Activated CD8-positive, alpha-beta memory T cell treated with anti-CD3 and anti-CD28 coated beads, Interleukin-2, amount 10 ng/mL, durations not matched to agents 7 days and 5 days (primary cell): ENCODE measurements around the gene ARL13B. TPM values are rescaled to one million over a fixed set of nuclear protein-coding genes. Genes with fewer than 3 reads are reported as not detected.

Experiments
- ATAC-seq: fragments of 150-1000 bp; cut with Tn5 transposase; one replicate; pipeline ENCODE4 v1.10.0; 2021; ENCODE audit warnings: moderate library complexity
- CTCF ChIA-PET: fragments of 350-600 bp; sonication (Branson Sonifier 250); formaldehyde crosslinking; loops from one replicate; lab custom pipeline; 2021; ENCODE audit warnings: antibody characterized with exemption; lab: Charles Lee
- DNase-seq: peaks from one replicate; pipeline ENCODE4 v3.0.0-alpha.2; 2020
- H3K27ac Mint-ChIP-seq: one replicate; pipeline ENCODE4 v1.8.0; 2021; ENCODE audit warnings: mild to moderate bottlenecking, mixed read lengths
- H3K27me3 Mint-ChIP-seq: one replicate; pipeline ENCODE4 v1.8.0; 2021; ENCODE audit warnings: mixed read lengths
- H3K36me3 Mint-ChIP-seq: one replicate; pipeline ENCODE4 v1.8.0; 2021; ENCODE audit warnings: mild to moderate bottlenecking, mixed read lengths
- H3K4me1 Mint-ChIP-seq: one replicate; pipeline ENCODE4 v1.8.0; 2021; ENCODE audit warnings: mixed read lengths
- H3K4me3 Mint-ChIP-seq: one replicate; pipeline ENCODE4 v1.8.0; 2021; ENCODE audit warnings: mild to moderate bottlenecking, moderate library complexity, mixed read lengths
- H3K9me3 Mint-ChIP-seq: one replicate; pipeline ENCODE4 v1.8.0; 2022; ENCODE audit warnings: low read depth, mixed read lengths
- total RNA-seq, 2 experiments: library from RNA; stranded (reverse); gene quantifications; one replicate each; pipeline ENCODE4 v1.2.3, GENCODE V29; 2021

Gene ARL13B
- total RNA-seq, 2 experiments from 2014 or later = 13.8 to 15.6 TPM

DNA sequence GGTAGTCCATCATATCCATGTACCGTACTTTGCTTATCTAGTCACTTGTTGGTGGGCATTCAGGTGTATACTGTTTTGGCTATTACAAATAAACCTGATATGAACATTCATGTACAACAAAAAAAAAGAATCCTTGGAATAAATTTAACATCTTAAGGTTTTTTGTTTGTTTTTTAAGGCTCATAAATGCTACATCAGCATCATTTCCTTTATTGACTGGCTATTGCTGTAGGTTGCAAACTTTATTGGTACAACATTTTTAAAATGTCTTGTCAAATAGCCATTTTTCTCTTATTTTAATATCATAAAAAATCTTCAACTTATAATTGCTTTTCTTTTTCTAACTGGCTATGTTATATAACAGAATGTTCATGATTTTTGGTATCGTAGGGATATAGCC is 66.6 kb downstream of the ARL13B start:
- ATAC-seq (no peak), DNase-seq (no peak)
- CTCF ChIA-PET = no interaction called here
- Mint-ChIP-seq H3K4me1 (no peaks in the 10 kb centered on the region), H3K4me3 (no peak overlapping the region), H3K27ac (no peak overlapping the region), H3K36me3 (peaks cover 21% of the 10 kb centered on the region), H3K9me3 (no peaks in the 10 kb centered on the region), H3K27me3 (no peaks in the 10 kb centered on the region)

DNA sequence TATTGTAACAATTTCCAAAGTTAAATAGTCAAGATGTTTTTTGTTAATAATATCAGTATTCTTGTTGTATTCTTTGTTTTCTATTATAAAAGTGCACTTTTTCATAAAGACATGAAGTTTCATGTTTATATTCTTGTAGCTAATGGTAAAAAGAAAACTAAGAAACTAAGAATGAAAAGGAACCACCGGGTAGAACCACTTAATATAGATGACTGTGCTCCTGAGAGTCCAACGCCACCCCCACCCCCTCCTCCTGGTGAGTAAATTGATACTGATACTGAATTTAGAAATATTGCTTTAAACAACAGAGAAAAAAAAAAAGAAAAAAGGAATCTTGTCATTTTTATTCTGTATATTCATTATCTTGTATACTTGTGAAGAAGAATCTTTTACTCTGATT is 69.3 kb downstream of the ARL13B start:
- H3K4me1 Mint-ChIP-seq = no peaks in the 10 kb centered on the region
- no peak overlapping the region for H3K27ac Mint-ChIP-seq
- no peak for DNase-seq
- H3K4me3 Mint-ChIP-seq = no peak overlapping the region
- CTCF ChIA-PET = no interaction called here
- no peaks in the 10 kb centered on the region for H3K27me3 Mint-ChIP-seq
- no peak for ATAC-seq
- no peaks in the 10 kb centered on the region for H3K9me3 Mint-ChIP-seq
- peaks cover 10% of the 10 kb centered on the region for H3K36me3 Mint-ChIP-seq

DNA sequence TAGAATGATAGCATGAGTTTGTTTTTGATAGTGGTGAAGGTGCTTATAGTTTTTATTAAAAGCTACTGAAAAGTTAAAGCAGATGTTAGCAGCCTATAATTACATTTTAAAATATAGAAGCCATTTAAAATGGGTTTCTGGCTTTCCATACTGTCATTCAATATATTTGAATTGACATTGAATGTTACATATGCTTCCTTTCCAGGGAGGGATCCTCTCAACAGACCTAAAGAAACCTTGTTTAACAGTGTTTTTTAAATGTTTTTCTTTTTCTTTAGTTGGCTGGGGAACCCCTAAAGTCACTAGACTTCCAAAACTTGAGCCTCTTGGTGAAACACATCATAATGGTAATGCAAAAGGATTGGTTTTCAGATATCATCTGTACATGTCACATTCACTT is 70.6 kb downstream of the ARL13B start:
- H3K27me3 Mint-ChIP-seq = no peaks in the 10 kb centered on the region
- no peak overlapping the region for H3K4me3 Mint-ChIP-seq
- ATAC-seq (no peak), DNase-seq (no peak)
- no peaks in the 10 kb centered on the region for H3K9me3 Mint-ChIP-seq
- CTCF ChIA-PET = interaction anchor here (1.0 to 1.3 kb wide), 3 partner anchors 9 to 15 kb away, joined by 3 read pairs; partner anchors contain the start of gene DHFR2
- H3K36me3 Mint-ChIP-seq = peaks cover 2% of the 10 kb centered on the region
- no peak overlapping the region for H3K27ac Mint-ChIP-seq
- no peaks in the 10 kb centered on the region for H3K4me1 Mint-ChIP-seq

DNA sequence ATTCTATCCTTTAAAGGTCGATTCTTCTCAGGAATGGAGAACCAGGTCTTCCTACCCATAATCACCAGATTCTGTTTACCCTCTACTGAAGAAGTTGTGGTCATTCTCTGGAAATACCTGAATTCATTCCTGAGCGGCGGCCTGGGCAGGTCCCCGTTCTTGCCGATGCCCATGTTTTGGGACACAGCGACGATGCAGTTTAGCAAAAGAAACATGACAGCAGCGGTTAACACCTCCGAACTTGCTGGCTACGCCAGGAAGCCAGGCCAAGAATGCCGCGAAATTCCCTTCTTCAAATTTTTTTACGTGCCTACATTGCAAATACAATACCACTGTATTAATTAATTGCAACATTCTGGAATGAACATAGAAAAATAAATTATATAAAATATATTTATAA is 81.3 kb downstream of the ARL13B start:
- Mint-ChIP-seq H3K27me3 (no peaks in the 10 kb centered on the region), H3K4me1 (peaks cover 36% of the 10 kb centered on the region), H3K9me3 (no peaks in the 10 kb centered on the region), H3K27ac (no peak overlapping the region), H3K36me3 (peaks cover 41% of the 10 kb centered on the region), H3K4me3 (no peak overlapping the region)
- ATAC-seq = no peak
- CTCF ChIA-PET = interaction anchor here (1.6 kb wide), 1 partner anchor 11 kb away, joined by 3 read pairs; no protein-coding TSS in a partner anchor
- no peak for DNase-seq

DNA sequence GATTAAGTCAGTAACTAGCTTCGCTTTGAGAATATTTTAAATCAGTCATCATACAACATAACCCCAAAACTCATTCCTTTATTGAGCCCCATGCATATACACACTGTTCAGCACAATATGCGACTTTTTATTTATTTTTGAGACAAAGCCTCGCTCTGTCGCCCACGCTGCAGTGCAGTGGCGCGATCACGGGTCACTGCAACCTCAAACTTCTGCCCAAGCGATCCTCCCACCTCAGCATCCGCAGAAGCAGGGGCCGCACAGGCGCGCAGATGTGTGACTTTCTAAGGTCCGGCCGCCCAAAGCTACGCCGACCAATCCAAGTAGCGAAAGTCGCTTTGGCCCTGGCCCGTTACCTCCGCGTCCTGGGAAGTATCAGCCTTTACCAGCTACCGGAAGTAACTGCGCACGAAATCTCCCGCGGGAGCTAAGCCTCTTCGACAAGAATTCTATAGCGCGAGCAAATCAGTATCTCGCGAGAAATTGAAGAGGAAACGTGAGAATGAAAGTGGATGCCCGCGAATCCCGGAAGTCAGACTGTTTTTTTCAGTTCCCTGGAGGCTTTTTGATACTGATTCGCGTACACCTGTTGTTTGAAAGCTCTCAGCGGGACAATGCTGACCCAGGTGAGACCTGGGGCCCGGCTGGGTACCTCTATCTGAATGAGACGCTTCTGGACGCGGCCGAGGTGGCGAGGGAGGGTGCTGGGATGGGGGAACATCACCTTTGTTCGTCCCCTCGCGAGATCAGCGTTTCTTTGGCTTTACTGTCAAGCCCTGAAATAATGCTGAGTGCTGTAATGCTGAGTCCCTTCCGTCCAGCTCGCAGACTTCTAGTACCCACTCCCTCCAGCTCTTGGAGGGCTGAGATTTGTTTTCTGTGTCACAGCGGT is 82.8 kb downstream of the ARL13B start, which contains the start of the genes DHFR2 and NSUN3:
DHFR2 (minus strand) TSS at position 404 of the 892 bp plus-strand sequence. CDS start 1,405 bp downstream, outside the sequence.
NSUN3 (plus strand) TSS at position 549 of the 892 bp plus-strand sequence; CDS start at position 615, 66 bp downstream.
- H3K4me1 Mint-ChIP-seq = peaks cover 44% of the 10 kb centered on the region
- H3K9me3 Mint-ChIP-seq = peaks cover 6% of the 10 kb centered on the region
- peak; percentile 90 for ATAC-seq
- H3K27me3 Mint-ChIP-seq = no peaks in the 10 kb centered on the region
- peaks cover 55% of the 10 kb centered on the region for H3K36me3 Mint-ChIP-seq
- DNase-seq = peak; percentile 92
- peak within 1 kb of the TSS; percentile 100 for H3K27ac Mint-ChIP-seq
- CTCF ChIA-PET = interaction anchor here (0.6 to 2.8 kb wide), 10 partner anchors 9 to 89 kb away, joined by 3 to 15 read pairs (median 4); partner anchors contain the start of genes ARL13B and PROS1
- H3K4me3 Mint-ChIP-seq = peak within 1 kb of the TSS; percentile 97

DNA sequence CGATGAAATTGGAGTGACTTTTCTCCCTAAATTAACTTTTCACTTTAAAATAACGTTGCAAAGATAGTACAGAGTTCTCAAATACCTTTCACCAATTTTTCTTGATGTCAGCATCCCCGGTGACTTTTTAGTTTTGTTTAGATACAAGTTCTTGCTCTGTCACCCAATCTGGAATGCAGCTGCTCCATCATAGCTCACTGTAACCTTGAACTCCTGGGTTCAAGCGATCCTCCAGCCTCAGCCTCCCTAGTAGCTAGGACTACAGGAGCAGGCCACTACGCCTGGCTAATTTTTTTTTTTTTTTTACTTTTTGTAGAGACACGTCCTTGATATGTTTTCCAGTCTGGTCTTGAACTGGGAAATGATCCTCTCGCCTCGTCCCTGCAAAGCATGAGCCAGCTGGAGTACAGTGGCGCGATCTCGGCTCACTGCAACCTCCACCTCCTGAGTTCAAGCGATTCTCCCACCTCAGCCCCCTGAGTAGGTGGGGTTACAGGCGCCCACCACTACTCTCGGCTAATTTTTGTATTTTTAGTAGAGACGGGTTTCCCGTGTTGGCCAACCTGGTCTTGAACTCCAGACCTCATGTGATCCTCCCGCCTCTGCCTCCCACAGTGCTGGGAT is 83.7 kb downstream of the ARL13B start:
- ATAC-seq = no peak
- Mint-ChIP-seq H3K27me3 (no peaks in the 10 kb centered on the region), H3K9me3 (peaks cover 8% of the 10 kb centered on the region), H3K4me3 (peak overlapping the region; percentile 97), H3K36me3 (peaks cover 58% of the 10 kb centered on the region), H3K4me1 (peaks cover 43% of the 10 kb centered on the region), H3K27ac (peak overlapping the region; percentile 100)
- CTCF ChIA-PET = interaction anchor here (0.9 to 2.8 kb wide), 7 partner anchors 8 to 90 kb away, joined by 3 to 15 read pairs (median 3); partner anchors contain the start of genes ARL13B, PROS1 and STX19
- DNase-seq = no peak

DNA sequence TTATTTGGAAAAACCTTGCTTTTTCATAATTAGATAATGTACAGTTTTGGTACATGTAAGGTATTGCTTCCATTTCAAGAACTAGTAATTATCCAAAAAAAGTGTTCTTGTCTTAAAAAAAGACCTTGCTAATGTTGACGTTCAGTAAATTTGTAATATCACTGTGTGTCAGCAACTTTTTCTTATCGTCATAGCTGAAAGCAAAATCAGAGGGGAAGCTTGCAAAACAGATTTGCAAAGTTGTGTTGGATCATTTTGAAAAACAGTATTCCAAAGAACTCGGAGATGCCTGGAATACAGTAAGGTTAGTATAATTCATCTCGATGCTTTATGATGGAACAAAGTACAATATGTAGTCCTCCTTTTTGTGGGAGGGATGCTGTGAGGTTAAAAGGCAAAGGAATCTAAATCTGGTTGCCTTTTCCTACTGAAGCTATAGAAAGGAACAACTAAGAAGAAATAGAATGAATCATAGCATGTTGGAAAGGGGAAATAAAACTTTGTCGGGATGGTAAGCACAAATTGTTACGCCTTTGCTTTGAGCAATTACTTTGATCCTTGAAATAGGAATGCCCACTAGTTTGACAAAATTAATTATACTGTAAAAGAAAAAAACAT is 84.4 kb downstream of the ARL13B start:
- peaks cover 50% of the 10 kb centered on the region for H3K4me1 Mint-ChIP-seq
- peak overlapping the region; percentile 97 for H3K4me3 Mint-ChIP-seq
- H3K9me3 Mint-ChIP-seq = peaks cover 8% of the 10 kb centered on the region
- peak overlapping the region; percentile 100 for H3K27ac Mint-ChIP-seq
- peaks cover 55% of the 10 kb centered on the region for H3K36me3 Mint-ChIP-seq
- no peak for DNase-seq
- H3K27me3 Mint-ChIP-seq = no peaks in the 10 kb centered on the region
- CTCF ChIA-PET = interaction anchor here (0.9 to 2.8 kb wide), 3 partner anchors 7 to 54 kb away, joined by 3 to 15 read pairs (median 12); partner anchors contain the start of gene STX19
- ATAC-seq = no peak

DNA sequence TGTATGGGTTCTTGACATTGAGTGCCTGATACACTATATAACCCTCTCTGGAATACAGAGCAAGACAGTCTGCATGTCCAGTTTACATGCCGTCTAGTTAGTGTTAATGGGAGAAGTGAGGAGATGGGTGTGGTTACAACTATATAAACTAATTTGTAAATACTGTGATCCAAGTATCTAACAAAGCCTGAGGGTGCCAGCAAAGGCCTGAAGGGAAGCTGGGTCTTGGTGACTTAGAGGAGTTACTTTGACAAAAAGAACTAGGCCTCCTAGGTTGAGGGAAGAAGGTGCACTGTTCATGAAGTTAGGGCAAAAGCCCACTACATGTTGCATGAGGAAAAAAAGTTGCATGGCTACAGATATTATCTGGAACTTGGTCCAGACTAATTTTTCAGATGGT is 85.2 kb downstream of the ARL13B start:
- ATAC-seq (no peak), DNase-seq (no peak)
- no peaks in the 10 kb centered on the region for H3K27me3 Mint-ChIP-seq
- CTCF ChIA-PET = interaction anchor here (0.9 to 1.2 kb wide), 4 partner anchors 15 to 53 kb away, joined by 3 read pairs; no protein-coding TSS in a partner anchor
- peaks cover 51% of the 10 kb centered on the region for H3K36me3 Mint-ChIP-seq
- peak overlapping the region; percentile 22 for H3K27ac Mint-ChIP-seq
- peak overlapping the region; percentile 10 for H3K4me3 Mint-ChIP-seq
- H3K4me1 Mint-ChIP-seq = peaks cover 53% of the 10 kb centered on the region
- peaks cover 8% of the 10 kb centered on the region for H3K9me3 Mint-ChIP-seq

DNA sequence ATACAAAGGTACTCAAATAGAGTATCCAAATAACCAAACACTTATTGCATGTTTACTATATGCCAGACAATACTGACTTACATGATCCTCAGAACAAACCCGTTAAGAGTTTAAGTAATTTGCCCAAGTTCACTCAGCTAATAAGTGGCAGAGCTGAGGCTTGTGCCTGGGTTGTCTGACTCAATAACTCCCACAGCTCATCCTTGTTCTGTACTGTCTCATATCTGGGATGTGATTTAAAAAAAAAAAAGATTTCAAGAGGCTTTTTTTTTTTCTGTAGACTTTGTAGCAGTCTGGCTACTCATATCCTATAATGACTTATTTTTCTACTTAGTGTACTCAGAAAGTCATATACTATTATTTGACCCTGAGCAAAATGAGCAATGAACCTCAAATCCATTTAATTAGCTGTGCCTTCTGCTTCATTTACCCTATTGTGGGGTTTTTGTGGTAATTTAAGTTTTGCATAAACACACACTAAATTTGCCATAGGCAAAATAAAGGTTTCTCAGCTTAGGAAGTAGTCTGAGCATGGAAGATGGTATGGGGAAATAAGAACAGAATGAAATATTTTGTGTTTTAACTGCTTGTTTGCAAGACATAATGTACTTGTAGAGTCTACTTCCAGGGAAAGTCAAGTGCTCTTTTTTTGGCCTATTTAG is 86.0 kb downstream of the ARL13B start:
- peaks cover 43% of the 10 kb centered on the region for H3K36me3 Mint-ChIP-seq
- peaks cover 54% of the 10 kb centered on the region for H3K4me1 Mint-ChIP-seq
- H3K9me3 Mint-ChIP-seq = peaks cover 8% of the 10 kb centered on the region
- CTCF ChIA-PET = interaction anchor here (0.9 to 1.2 kb wide), 5 partner anchors 16 to 85 kb away, joined by 3 read pairs; no protein-coding TSS in a partner anchor
- no peaks in the 10 kb centered on the region for H3K27me3 Mint-ChIP-seq
- DNase-seq = no peak
- H3K4me3 Mint-ChIP-seq = no peak overlapping the region
- H3K27ac Mint-ChIP-seq = peak overlapping the region; percentile 28
- ATAC-seq = no peak

DNA sequence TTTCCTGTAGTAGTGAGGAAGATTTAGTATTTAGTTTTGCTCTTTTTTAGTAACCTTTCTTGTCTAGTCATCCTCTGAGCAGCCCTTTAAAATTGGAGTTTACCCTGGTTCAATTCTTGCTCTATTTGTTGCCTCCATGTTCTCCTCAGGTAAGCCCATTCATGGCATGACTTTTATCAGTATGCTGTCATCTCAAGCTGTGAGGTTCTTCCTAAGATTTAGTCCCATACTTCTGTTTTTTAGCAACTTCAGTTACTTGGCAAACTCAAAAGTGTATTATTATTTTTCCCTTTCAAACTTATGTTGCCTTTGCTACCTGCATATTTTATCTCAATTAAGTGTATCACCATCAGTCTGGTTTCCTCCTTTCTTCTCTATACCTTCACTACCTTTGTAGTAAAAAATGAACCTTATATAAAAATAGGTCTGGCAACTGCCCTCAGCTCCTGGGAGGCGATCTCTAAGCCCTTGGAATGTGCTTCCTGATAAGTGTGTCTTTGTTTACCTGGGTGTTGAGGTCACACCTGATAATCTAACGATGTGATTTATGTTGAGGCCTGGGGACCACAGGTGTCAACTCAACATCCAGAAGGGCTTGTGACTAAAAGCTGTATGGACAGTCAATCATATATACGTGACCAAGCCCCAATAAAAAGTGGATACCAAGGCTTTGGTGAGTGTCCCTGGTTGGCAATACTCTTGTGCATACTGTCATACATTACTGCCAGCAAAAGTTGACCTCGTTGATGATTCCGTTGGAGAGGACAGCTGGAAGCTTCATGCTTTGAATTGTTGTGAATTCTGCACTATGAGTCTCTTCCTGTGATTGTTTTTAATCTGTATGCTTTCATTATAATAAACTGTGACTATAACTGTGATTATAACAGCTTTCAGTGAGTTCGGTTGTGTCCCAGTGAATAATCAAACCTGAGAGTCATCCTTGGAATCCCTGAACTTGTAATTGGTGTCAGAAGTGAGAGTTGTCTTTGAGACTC is 86.8 kb downstream of the ARL13B start:
- ATAC-seq (no peak), DNase-seq (no peak)
- no peak overlapping the region for H3K4me3 Mint-ChIP-seq
- peaks cover 61% of the 10 kb centered on the region for H3K4me1 Mint-ChIP-seq
- H3K27me3 Mint-ChIP-seq = no peaks in the 10 kb centered on the region
- H3K9me3 Mint-ChIP-seq = peaks cover 8% of the 10 kb centered on the region
- CTCF ChIA-PET = interaction anchor here (1.0 kb wide), 1 partner anchor 85 kb away, joined by 3 read pairs; no protein-coding TSS in a partner anchor
- H3K27ac Mint-ChIP-seq = no peak overlapping the region
- H3K36me3 Mint-ChIP-seq = peaks cover 42% of the 10 kb centered on the region

DNA sequence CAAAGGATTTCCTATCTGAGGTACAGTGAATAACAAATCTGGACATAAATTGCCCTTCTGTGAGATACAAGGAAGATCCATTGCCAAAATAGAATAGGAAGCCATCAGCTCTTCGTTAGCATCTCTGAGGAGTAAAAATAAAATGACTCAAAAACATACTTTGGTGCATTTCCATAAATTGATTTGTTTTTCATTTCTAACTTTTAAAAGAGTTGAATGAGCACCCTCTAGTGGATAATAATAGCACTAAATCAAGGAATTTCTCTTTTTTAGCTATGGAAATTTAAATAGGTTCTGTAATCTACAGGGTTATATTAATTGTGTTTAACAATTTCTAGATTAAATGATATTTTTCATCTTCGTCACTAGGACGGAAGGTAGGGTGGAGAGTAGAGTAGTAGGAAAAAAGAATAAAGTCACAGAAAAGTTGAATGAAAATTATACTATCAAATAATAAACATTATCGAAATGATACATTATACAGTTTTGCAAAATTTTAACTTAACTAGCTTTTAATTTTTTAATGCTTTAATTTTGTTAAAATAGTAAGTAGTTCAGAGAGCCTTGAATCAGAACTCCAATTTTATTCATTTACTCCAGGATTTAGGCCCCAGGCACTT is 89.3 kb downstream of the ARL13B start:
- Mint-ChIP-seq H3K4me3 (no peak overlapping the region), H3K27me3 (no peaks in the 10 kb centered on the region), H3K27ac (no peak overlapping the region), H3K9me3 (peaks cover 8% of the 10 kb centered on the region), H3K4me1 (peaks cover 66% of the 10 kb centered on the region), H3K36me3 (peaks cover 57% of the 10 kb centered on the region)
- DNase-seq (no peak), ATAC-seq (no peak)
- CTCF ChIA-PET = interaction anchor here (0.8 to 4.6 kb wide), 9 partner anchors 12 to 90 kb away, joined by 3 to 31 read pairs (median 4); partner anchors contain the start of gene ARL13B
